SK-N-SH (cell line): ENCODE measurements around the gene RNU11. TPM values are rescaled to one million over a fixed set of nuclear protein-coding genes. Genes with fewer than 3 reads are reported as not detected.

Experiments used
- CTCF ChIA-PET: fragments of 300-600, 350-600 bp; formaldehyde crosslinking; extraction: SDS; loops from one replicate; lab custom pipeline; 2021; lab: Yijun Ruan, JAX
- POLR2A ChIA-PET: fragments of 350-600 bp; sonication (Branson Sonifier 250); formaldehyde crosslinking; extraction: SDS; loops from one replicate; lab custom pipeline; 2020; ENCODE audit warnings: antibody characterized with exemption, inconsistent platforms; lab: Yijun Ruan, JAX
- DNase-seq: peaks from one replicate; pipeline ENCODE4 v3.0.0; 2012
- H2AFZ ChIP-seq: fragments of 200-600 bp; sonication (generic); 2 replicates; pipeline ENCODE4 v1.8.1; 2016; ENCODE audit warnings: antibody characterized with exemption, mild to moderate bottlenecking, low read depth
- H3F3A ChIP-seq: fragments of 200-600 bp; sonication (generic); replicated peaks from 2 replicates; pipeline ENCODE3; 2016; ENCODE audit warnings: antibody characterized with exemption, mild to moderate bottlenecking; ENCODE audit not compliant: insufficient read depth
- H3K27ac ChIP-seq, 2 experiments: fragments of 200-500 bp in 1 of 2; fragments of 200-600 bp in 1 of 2; sonication (Bioruptor generic) in 1 of 2; sonication (generic), shearing (Covaris generic) in 1 of 2; 2 replicates each; pipeline versions ENCODE4 v1.5.1 to v1.6.1; 2014 to 2016; ENCODE audit warnings: low read depth in 2 of 2, inconsistent platforms in 1 of 2, low read length in 1 of 2, mild to moderate bottlenecking in 1 of 2, mixed read lengths in 1 of 2
- H3K27me3 ChIP-seq: fragments of 200-600 bp; sonication (generic), shearing (Covaris generic); 2 replicates; pipeline ENCODE4 v1.6.1; 2016; ENCODE audit warnings: mixed run types; ENCODE audit not compliant: insufficient read depth
- H3K36me3 ChIP-seq, 2 experiments: fragments of 200-500 bp in 1 of 2; fragments of 200-600 bp in 1 of 2; sonication (Bioruptor generic) in 1 of 2; sonication (generic) in 1 of 2; replicated peaks in 1 of 2; 2 replicates each; pipeline versions ENCODE3 to v1.5.1; 2014 to 2016; ENCODE audit warnings: low read length in 1 of 2, mild to moderate bottlenecking in 1 of 2; ENCODE audit not compliant: insufficient read depth in 2 of 2, control insufficient read depth in 1 of 2
- H3K4me1 ChIP-seq, 2 experiments: fragments of 200-500 bp in 1 of 2; fragments of 200-600 bp in 1 of 2; sonication (Bioruptor generic) in 1 of 2; sonication (generic), shearing (Covaris generic) in 1 of 2; 2 replicates each; pipeline versions ENCODE4 v1.5.1 to v1.6.1; 2014 to 2016; ENCODE audit warnings: low read depth in 1 of 2, low read length in 1 of 2, mixed run types in 1 of 2; ENCODE audit not compliant: insufficient read depth in 2 of 2, control insufficient read depth in 1 of 2
- H3K4me2 ChIP-seq: fragments of 200-600 bp; sonication (generic), shearing (Covaris generic); 2 replicates; pipeline ENCODE4 v1.6.1; 2017; ENCODE audit warnings: mixed run types
- H3K4me3 ChIP-seq, 2 experiments: fragments of 200-500 bp in 1 of 2; fragments of 200-600 bp in 1 of 2; sonication (Bioruptor generic) in 1 of 2; sonication (generic), shearing (Covaris generic) in 1 of 2; 2 replicates each; pipeline versions ENCODE4 v1.5.1 to v1.8.1; 2014 to 2016; ENCODE audit warnings: low read depth in 2 of 2, inconsistent platforms in 1 of 2, low read length in 1 of 2, mild to moderate bottlenecking in 1 of 2, mixed read lengths in 1 of 2, moderate library complexity in 1 of 2
- H3K79me2 ChIP-seq: fragments of 200-600 bp; sonication (generic); 2 replicates; pipeline ENCODE4 v1.8.1; 2017; ENCODE audit warnings: mild to moderate bottlenecking; ENCODE audit not compliant: insufficient read depth
- H3K9ac ChIP-seq: fragments of 200-600 bp; sonication (generic); 2 replicates; pipeline ENCODE4 v1.6.1; 2017; ENCODE audit warnings: mixed run types
- H3K9me2 ChIP-seq: fragments of 200-600 bp; sonication (generic); 2 replicates; pipeline ENCODE4 v1.6.1; 2017; ENCODE audit warnings: mixed run types
- H3K9me3 ChIP-seq: fragments of 200-600 bp; sonication (generic); 2 replicates; pipeline ENCODE4 v1.6.1; 2017; ENCODE audit warnings: mixed run types, mild to moderate bottlenecking, moderate library complexity
- H4K20me1 ChIP-seq: fragments of 200-600 bp; sonication (generic); 2 replicates; pipeline ENCODE4 v1.6.1; 2017; ENCODE audit warnings: mild to moderate bottlenecking, mixed run types; ENCODE audit not compliant: insufficient read depth
- CTCF ChIP-seq: fragments of 200-600 bp; sonication (generic); IDR thresholded peaks from 2 replicates; pipeline ENCODE4 v1.6.1; 2017; ENCODE audit warnings: antibody characterized with exemption, mild to moderate bottlenecking, moderate library complexity
- EZH2phosphoT487 ChIP-seq: fragments of 200-600 bp; sonication (generic); IDR thresholded peaks from 2 replicates; pipeline ENCODE4 v1.6.1; 2017; ENCODE audit warnings: low read depth, mixed run types, mild to moderate bottlenecking, antibody characterized with exemption, moderate library complexity, borderline replicate concordance
- FOSL2 ChIP-seq: IDR thresholded peaks from 2 replicates; pipeline ENCODE4 v1.4.0; 2012; ENCODE audit warnings: low read depth, mild to moderate bottlenecking, moderate library complexity, borderline replicate concordance
- FOXJ3 ChIP-seq: sonication (generic); formaldehyde crosslinking; IDR thresholded peaks from 2 replicates; pipeline ENCODE4 v1.5.1; 2020; ENCODE audit warnings: mild to moderate bottlenecking, missing genetic modification reagents
- GABPA ChIP-seq: IDR thresholded peaks from 2 replicates; pipeline ENCODE4 v1.4.0; 2012; ENCODE audit warnings: low read depth, mild to moderate bottlenecking
- GATA2 ChIP-seq: sonication (generic); formaldehyde crosslinking; IDR thresholded peaks from 2 replicates; pipeline ENCODE4 v1.5.0; 2020; ENCODE audit warnings: mild to moderate bottlenecking, missing genetic modification reagents
- JUND ChIP-seq: IDR thresholded peaks from 2 replicates; pipeline ENCODE4 v1.4.0; 2012
- MAX ChIP-seq: IDR thresholded peaks from 2 replicates; pipeline ENCODE4 v1.4.0; 2012; ENCODE audit warnings: low read depth
- MXI1 ChIP-seq: IDR thresholded peaks from 2 replicates; pipeline ENCODE4 v1.6.1; 2012; ENCODE audit warnings: mild to moderate bottlenecking, low read depth, low read length, improper control_type of control experiment
- NFIC ChIP-seq: IDR thresholded peaks from 2 replicates; pipeline ENCODE4 v1.4.0; 2012; ENCODE audit warnings: borderline replicate concordance
- RCOR1 ChIP-seq: fragments of 150-350 bp; IDR thresholded peaks from 2 replicates; pipeline ENCODE4 v1.6.1; 2017; ENCODE audit warnings: antibody characterized with exemption, low read length
- RXRA ChIP-seq: IDR thresholded peaks from 2 replicates; pipeline ENCODE4 v1.4.0; 2012; ENCODE audit warnings: low read depth, mild to moderate bottlenecking, borderline replicate concordance
- SIN3A ChIP-seq: IDR thresholded peaks from 2 replicates; pipeline ENCODE4 v1.6.1; 2012; ENCODE audit warnings: low read depth, mild to moderate bottlenecking, low read length, moderate library complexity, borderline replicate concordance
- TAF1 ChIP-seq: IDR thresholded peaks from 2 replicates; pipeline ENCODE4 v1.6.1; 2012; ENCODE audit warnings: low read depth, mild to moderate bottlenecking, low read length, moderate library complexity, borderline replicate concordance
- USF2 ChIP-seq: fragments of 150-350 bp; IDR thresholded peaks from 2 replicates; pipeline ENCODE4 v1.6.1; 2017; ENCODE audit warnings: antibody characterized with exemption, low read length, low read depth, borderline replicate concordance
- YY1 ChIP-seq: IDR thresholded peaks from 2 replicates; pipeline ENCODE4 v1.4.0; 2012; ENCODE audit warnings: low read depth, mild to moderate bottlenecking
- ZBTB33 ChIP-seq: IDR thresholded peaks from 2 replicates; pipeline ENCODE4 v1.4.0; 2012; ENCODE audit warnings: low read depth, borderline replicate concordance
- WGBS: methylation state at CpG from one replicate; pipeline ENCODE4 v1.1.6; 2017; ENCODE audit warnings: low lambda C conversion rate; 5-methylcytosine and 5-hydroxymethylcytosine counted together
- polyA plus RNA-seq, 3 experiments: library from polyadenylated mRNA; depleted of rRNA; stranded (reverse); fragments of >200 nt; gene quantifications; 2 replicates each; pipeline ENCODE4 v1.2.3, GENCODE V29; 2012
- TF ChIP-seq, protein P1 (sequence below): IDR thresholded peaks from 2 replicates; pipeline ENCODE4; 2012

The RNU11 gene
- polyA plus RNA-seq, 1 of the 3 experiments (the other 2 are of a cell fraction) = not detected

- H3K9ac ChIP-seq = no peak overlapping the region
- H3K4me3 ChIP-seq = no peak overlapping the region
- H3K27ac ChIP-seq = no peak overlapping the region
- no peaks in the 10 kb centered on the region for H3K36me3 ChIP-seq
- no peaks in the 10 kb centered on the region for H3K9me3 ChIP-seq
- no peaks in the 10 kb centered on the region for H3K9me2 ChIP-seq
- ChIA-PET CTCF (interaction anchor here (0.7 kb wide), 1 partner anchor 131 kb away, joined by 3 read pairs; no protein-coding TSS in a partner anchor), POLR2A (no interaction called here)
- H4K20me1 ChIP-seq = no peaks in the 10 kb centered on the region
- no peak for DNase-seq
- H2AFZ ChIP-seq = no peak overlapping the region
- no peaks in the 10 kb centered on the region for H3K27me3 ChIP-seq
- peaks cover 31% of the 10 kb centered on the region for H3K79me2 ChIP-seq
- TF ChIP-seq FOSL2 = no peak
- no peak for TF ChIP-seq GATA2
- TF ChIP-seq USF2 = no peak
- no peak for TF ChIP-seq CTCF
- no peak for TF ChIP-seq ZBTB33
- no peak for TF ChIP-seq FOXJ3 (CRISPR knock-in tag)
- TF ChIP-seq NFIC = no peak
- TF ChIP-seq TAF1 = no peak
- no peak for TF ChIP-seq MAX
- TF ChIP-seq, protein P1, sequence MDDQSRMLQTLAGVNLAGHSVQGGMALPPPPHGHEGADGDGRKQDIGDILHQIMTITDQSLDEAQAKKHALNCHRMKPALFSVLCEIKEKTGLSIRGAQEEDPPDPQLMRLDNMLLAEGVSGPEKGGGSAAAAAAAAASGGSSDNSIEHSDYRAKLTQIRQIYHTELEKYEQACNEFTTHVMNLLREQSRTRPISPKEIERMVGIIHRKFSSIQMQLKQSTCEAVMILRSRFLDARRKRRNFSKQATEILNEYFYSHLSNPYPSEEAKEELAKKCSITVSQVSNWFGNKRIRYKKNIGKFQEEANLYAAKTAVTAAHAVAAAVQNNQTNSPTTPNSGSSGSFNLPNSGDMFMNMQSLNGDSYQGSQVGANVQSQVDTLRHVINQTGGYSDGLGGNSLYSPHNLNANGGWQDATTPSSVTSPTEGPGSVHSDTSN = no peak
- TF ChIP-seq EZH2phosphoT487 = no peak
- H3K4me1 ChIP-seq = no peaks in the 10 kb centered on the region
- peaks cover 6% of the 10 kb centered on the region for H3F3A ChIP-seq
- H3K4me2 ChIP-seq = no peak overlapping the region
These were observed 27.5 kb downstream of the RNU11 start for GRCh38 chr1:28675924-28676257.

DNA sequence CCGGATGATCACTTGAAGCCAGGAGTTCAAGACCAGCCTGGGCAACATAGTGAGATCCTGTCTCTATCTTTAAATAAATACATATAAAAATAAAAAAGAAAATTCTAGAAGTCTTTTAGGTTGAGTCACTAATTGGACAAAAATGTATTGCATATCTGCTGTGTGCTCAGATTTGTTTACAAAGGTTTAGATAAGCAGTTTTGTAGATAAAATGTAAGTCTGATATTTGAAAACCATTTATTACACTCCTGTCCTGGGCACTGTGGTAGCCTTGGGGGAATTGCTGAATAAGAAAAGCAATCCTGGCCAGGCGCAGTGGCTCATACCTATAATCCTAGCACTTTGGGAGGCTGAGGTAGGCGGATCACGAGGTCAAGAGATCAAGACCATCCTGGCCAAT, 31.8 kb downstream of the RNU11 start:
- Histone ChIP-seq H3K4me1 (no peaks in the 10 kb centered on the region), H3K27me3 (no peaks in the 10 kb centered on the region), H2AFZ (no peak overlapping the region), H4K20me1 (no peaks in the 10 kb centered on the region), H3K9me2 (no peaks in the 10 kb centered on the region), H3K9ac (no peak overlapping the region), H3K27ac (no peak overlapping the region), H3F3A (no peaks in the 10 kb centered on the region), H3K9me3 (no peaks in the 10 kb centered on the region), H3K36me3 (peaks cover 2 to 3% of the 10 kb centered on the region in 2 experiments), H3K4me2 (no peak overlapping the region), H3K79me2 (peaks cover 8% of the 10 kb centered on the region; the same call in 1 of the 2 replicates), H3K4me3 (no peak overlapping the region)
- no peak for DNase-seq
- WGBS = 97% methylated on average over 4 of the region's 4 CpGs
- ChIA-PET POLR2A (no interaction called here), CTCF (no interaction called here)
- no peak for TF ChIP-seq YY1
- no peak for TF ChIP-seq MAX
- no peak for TF ChIP-seq GABPA
- no peak for TF ChIP-seq RCOR1
- no peak for TF ChIP-seq CTCF
- TF ChIP-seq, protein P1 = no peak
- TF ChIP-seq JUND = no peak
- no peak for TF ChIP-seq SIN3A
- no peak for TF ChIP-seq MXI1
- TF ChIP-seq RXRA = no peak
